ENCODE results near the gene SHPK. TPM values are rescaled to one million over a fixed set of nuclear protein-coding genes. Genes with fewer than 3 reads are reported as not detected.

SHPK gene
- total and polyA plus RNA-seq, 2 of the 4 experiments (the other 2 are of a cell fraction), result 11.1 to 14.3 TPM

GRCh38 chr17:3657874-3658783 lies 22.1 kb upstream of the SHPK start (continued):
- no peak for TF ChIP-seq CTCF (conservative IDR thresholded peaks at IDR 0.05; ENCODE audit: low read depth, low read length)
- TF ChIP-seq MAZ (IDR thresholded peaks at IDR 0.05; ENCODE audit: borderline replicate concordance, low read depth, low read length), result no peak
- no peak for TF ChIP-seq USF2 (IDR thresholded peaks at IDR 0.05; ENCODE audit: low read depth, low read length)
- no peak for TF ChIP-seq FOS (IDR thresholded peaks at IDR 0.05; ENCODE audit: low read depth, low read length)
